Measurements from ENCODE around the gene NAT8L.

NAT8L gene

GRCh38 chr4:2091990-2092668, 33.0 kb downstream of the NAT8L start:
- H3K4me3 ChIP-seq (replicated peaks; ENCODE audit: low read depth, low read length) = no peak overlapping the region
- DNase-seq (ENCODE audit: low read depth) = no peak
- TF ChIP-seq CTCF (IDR thresholded peaks at IDR 0.05; ENCODE audit: low read length, missing control alignments) = no peak

GRCh38 chr4:2092669-2093053, 33.5 kb downstream of the NAT8L start:
- no peak for TF ChIP-seq CTCF (IDR thresholded peaks at IDR 0.05; ENCODE audit: low read length, missing control alignments)
- no peak for DNase-seq (ENCODE audit: low read depth)
- no peak overlapping the region for H3K4me3 ChIP-seq (replicated peaks; ENCODE audit: low read depth, low read length)

GRCh38 chr4:2093265-2093664, 34.1 kb downstream of the NAT8L start:
- TF ChIP-seq CTCF (IDR thresholded peaks at IDR 0.05; ENCODE audit: low read length, missing control alignments) = no peak
- H3K4me3 ChIP-seq (replicated peaks; ENCODE audit: low read depth, low read length) = no peak overlapping the region
- DNase-seq (ENCODE audit: low read depth) = no peak

GRCh38 chr4:2094545-2094944, 35.4 kb downstream of the NAT8L start:
- no peak for TF ChIP-seq CTCF (IDR thresholded peaks at IDR 0.05; ENCODE audit: low read length, missing control alignments)
- H3K4me3 ChIP-seq (replicated peaks; ENCODE audit: low read depth, low read length) = no peak overlapping the region
- no peak for DNase-seq (ENCODE audit: low read depth)

- H3K4me3 ChIP-seq (replicated peaks; ENCODE audit: low read depth, low read length) = no peak overlapping the region
- TF ChIP-seq CTCF (IDR thresholded peaks at IDR 0.05; ENCODE audit: low read length, missing control alignments) = no peak
- no peak for DNase-seq (ENCODE audit: low read depth)
Observed at GRCh38 chr4:2095236-2096072, 36.3 kb downstream of the NAT8L start.

- H3K4me3 ChIP-seq (replicated peaks; ENCODE audit: low read depth, low read length) = no peak overlapping the region
- TF ChIP-seq CTCF (IDR thresholded peaks at IDR 0.05; ENCODE audit: low read length, missing control alignments) = no peak
- no peak for DNase-seq (ENCODE audit: low read depth)
Observed at GRCh38 chr4:2096073-2096609, 37.0 kb downstream of the NAT8L start.
